ENCODE measurements around the gene PHF20.
"Not testable (repeated sequence)": the region's sequence is repeated elsewhere in the genome, so short reads cannot be mapped to it uniquely, and the experiment has no call there.

GRCh38 chr20:35843894-35844293 is 72.1 kb downstream of the PHF20 start:
- not testable (repeated sequence) for TF ChIP-seq CTCF, POLR2A (IDR thresholded peaks at IDR 0.05)
